Mammary epithelial cell (primary cell): Measurements from ENCODE around the gene HPCA.

Experiments
- CTCF ChIP-seq, 2 donors: IDR thresholded peaks in 1 of 2; conservative IDR thresholded peaks in 1 of 2; 2 replicates each; pipeline ENCODE4 v1.5.1; 2011 to 2012; ENCODE audit warnings: inconsistent platforms in 2 of 2, low read length in 2 of 2, mild to moderate bottlenecking in 2 of 2, control low read depth in 1 of 2, low read depth in 1 of 2; ENCODE audit not compliant: insufficient read depth in 1 of 2; ENCODE audit errors: extremely low read depth in 1 of 2
- EZH2 ChIP-seq: IDR thresholded peaks from 2 replicates; pipeline ENCODE4 v1.6.1; 2012; ENCODE audit warnings: low read length, inconsistent platforms, borderline replicate concordance

- TF ChIP-seq CTCF (conservative IDR thresholded peaks at IDR 0.05 in 1 of 2, IDR thresholded peaks at IDR 0.05 in 1 of 2; ENCODE audit: extremely low read depth in 1 of 2, insufficient read depth in 1 of 2, low read depth in 1 of 2, low read length in 2 of 2): no peak
- no peak for TF ChIP-seq EZH2
Observed at GRCh38 chr1:32864375-32865019, 21.8 kb upstream of the HPCA start.
